Ovary (tissue), 9 donors: ENCODE results near the gene WNT11. TPM values are rescaled to one million over a fixed set of nuclear protein-coding genes. Genes with fewer than 3 reads are reported as not detected.

Experiments used
- DNase-seq, 5 donors: peaks; one replicate each; pipeline ENCODE4 v3.0.0-alpha.2; 2019 to 2020
- H3K27ac ChIP-seq, 2 donors: fragments of 200-600 bp; one replicate each; pipeline versions ENCODE4 v1.5.1 to v1.8.0; 2019 to 2022
- H3K27me3 ChIP-seq: fragments of 200-600 bp; one replicate; pipeline ENCODE4 v1.8.0; 2022
- H3K36me3 ChIP-seq: fragments of 200-600 bp; sonication (generic); one replicate; pipeline ENCODE4 v1.5.1; 2019
- H3K4me1 ChIP-seq: one replicate; pipeline ENCODE4 v1.8.1; 2013; ENCODE audit warnings: mild to moderate bottlenecking, moderate library complexity; ENCODE audit not compliant: insufficient read depth
- H3K4me3 ChIP-seq: fragments of 200-600 bp; sonication (generic); one replicate; pipeline ENCODE4 v1.5.1; 2017
- H3K9me3 ChIP-seq, 2 donors: fragments of 200-600 bp in 1 of 2; sonication (generic) in 1 of 2; one replicate each; pipeline versions ENCODE4 v1.5.1 to v1.8.1; 2013 to 2019; ENCODE audit warnings: mild to moderate bottlenecking in 1 of 2, moderate library complexity in 1 of 2
- EP300 ChIP-seq: sonication (generic); formaldehyde crosslinking; IDR thresholded peaks from one replicate; pipeline ENCODE4 v1.6.1; 2017; ENCODE audit warnings: antibody characterized with exemption
- POLR2A ChIP-seq: fragments of 450-650 bp; IDR thresholded peaks from one replicate; pipeline ENCODE4 v1.6.1; 2017; ENCODE audit warnings: antibody characterized with exemption, mild to moderate bottlenecking, moderate library complexity
- WGBS, 3 donors: extraction: QIAGEN DNeasy Blood & Tissue Kit in 1 of 3; methylation state at CpG; one replicate each; pipeline versions ENCODE4 v1.1.5 to v1.1.7; 2013 to 2017; 5-methylcytosine and 5-hydroxymethylcytosine counted together
- intact Hi-C, 4 donors: fragments of 100-400 bp; cut with DNase I; formaldehyde crosslinking; loops; one replicate each; pipeline versions ENCODE4 v1.11.0 to v1.15.1; 2022 to 2023
- polyA plus RNA-seq, 2 donors: library from polyadenylated mRNA; stranded (reverse); fragments of 200-250 nt in 1 of 2; fragments of 350-450 nt in 1 of 2; fragmentation: Illumina TruSeq in 1 of 2; extraction: RNeasy Lipid Tissue Mini Kit (QIAGEN cat#74804) in 1 of 2; gene quantifications; one replicate each; pipeline ENCODE4 v1.2.3, GENCODE V29; 2013 to 2014
- total RNA-seq, 7 donors: library from RNA; depleted of rRNA in 2 of 7; stranded (reverse); fragments of >200 nt in 2 of 7; fragmentation: NEBNext Ultra II Directional in 3 of 7; extraction: Animal tissue kit (Norgen Biotek cat#: 25700) in 3 of 7; gene quantifications; one replicate each; pipeline versions ENCODE4 v1.1.0 to v1.2.4, GENCODE V29; 2016 to 2023
- TF ChIP-seq, protein P1 (sequence below), 3 donors: fragments of 450-650 bp in 2 of 3; fragments of 200-600 bp in 1 of 3; IDR thresholded peaks; one replicate each; pipeline versions ENCODE4 v1.5.1 to v1.8.0; 2016 to 2022; ENCODE audit warnings: antibody characterized with exemption in 3 of 3, mild to moderate bottlenecking in 1 of 3
- donor health status: DM: no; HTN: no; CAD: no; lungs with moderate emphysema.
- donor health status: DM: no; HTN: no; CAD: no.
- donor health status: Bipolar disorder and iron deficiency.
- donor health status: DM: yes; HTN: yes; CAD: no.
- donor health status: DM: no; HTN: no; CAD: no.
- donor health status: DM: yes; HTN: yes; CAD: no.

Gene WNT11
- total and polyA plus RNA-seq, 9 donors = 1.1 to 16.4 (median 3.5) TPM

DNA sequence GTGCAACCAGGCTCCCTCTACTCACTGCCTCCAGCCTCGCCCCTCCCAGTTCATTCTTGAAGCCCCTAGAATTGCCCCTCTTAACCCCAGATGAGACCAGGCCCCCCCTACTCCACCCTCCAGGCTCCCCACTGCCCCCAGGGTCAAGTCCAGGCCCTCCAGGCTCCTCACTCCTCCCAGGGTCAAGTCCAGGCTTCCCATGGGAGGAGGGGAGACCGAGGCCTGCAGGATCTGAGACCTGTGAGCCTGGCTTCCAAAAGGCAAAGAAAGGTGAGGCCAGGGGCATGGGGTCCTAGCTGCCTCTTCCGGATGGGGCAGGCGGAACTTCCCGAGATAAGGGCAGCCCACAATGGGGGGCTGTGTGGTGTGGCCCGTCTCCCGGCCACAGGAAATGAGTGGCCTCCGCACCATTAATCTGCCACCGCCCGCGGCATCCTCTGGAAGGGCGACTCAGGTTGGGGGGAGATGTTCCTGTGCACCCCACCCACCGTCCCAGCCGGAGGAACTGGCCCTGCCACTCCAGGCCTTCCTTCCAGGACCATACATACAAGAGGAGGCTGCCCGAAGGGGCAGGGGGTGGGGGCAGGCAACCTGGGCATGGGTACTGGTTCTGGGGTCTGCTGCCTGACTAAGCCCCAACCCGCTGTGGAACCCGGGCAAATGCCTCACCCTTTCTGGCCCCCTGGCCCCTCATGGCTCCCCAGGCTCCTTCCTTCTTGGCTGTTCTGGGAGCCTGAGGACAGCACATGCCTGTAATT is 35.1 kb upstream of the WNT11 start:
- 85 to 89% (median 88%) methylated on average over 17 of the region's 17 CpGs for WGBS, 3 donors
- TF ChIP-seq, protein P1, sequence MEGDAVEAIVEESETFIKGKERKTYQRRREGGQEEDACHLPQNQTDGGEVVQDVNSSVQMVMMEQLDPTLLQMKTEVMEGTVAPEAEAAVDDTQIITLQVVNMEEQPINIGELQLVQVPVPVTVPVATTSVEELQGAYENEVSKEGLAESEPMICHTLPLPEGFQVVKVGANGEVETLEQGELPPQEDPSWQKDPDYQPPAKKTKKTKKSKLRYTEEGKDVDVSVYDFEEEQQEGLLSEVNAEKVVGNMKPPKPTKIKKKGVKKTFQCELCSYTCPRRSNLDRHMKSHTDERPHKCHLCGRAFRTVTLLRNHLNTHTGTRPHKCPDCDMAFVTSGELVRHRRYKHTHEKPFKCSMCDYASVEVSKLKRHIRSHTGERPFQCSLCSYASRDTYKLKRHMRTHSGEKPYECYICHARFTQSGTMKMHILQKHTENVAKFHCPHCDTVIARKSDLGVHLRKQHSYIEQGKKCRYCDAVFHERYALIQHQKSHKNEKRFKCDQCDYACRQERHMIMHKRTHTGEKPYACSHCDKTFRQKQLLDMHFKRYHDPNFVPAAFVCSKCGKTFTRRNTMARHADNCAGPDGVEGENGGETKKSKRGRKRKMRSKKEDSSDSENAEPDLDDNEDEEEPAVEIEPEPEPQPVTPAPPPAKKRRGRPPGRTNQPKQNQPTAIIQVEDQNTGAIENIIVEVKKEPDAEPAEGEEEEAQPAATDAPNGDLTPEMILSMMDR (IDR thresholded peaks at IDR 0.05) = no peak
- no peak for TF ChIP-seq EP300
- no peak for TF ChIP-seq POLR2A
- Histone ChIP-seq H3K4me3 (no peak overlapping the region), H3K9me3 (no peaks in the 10 kb centered on the region), H3K4me1 (no peaks in the 10 kb centered on the region), H3K27ac (no peak overlapping the region), H3K27me3 (no peaks in the 10 kb centered on the region), H3K36me3 (no peaks in the 10 kb centered on the region)
- DNase-seq = no peak
- intact Hi-C loops = no loop called here

DNA sequence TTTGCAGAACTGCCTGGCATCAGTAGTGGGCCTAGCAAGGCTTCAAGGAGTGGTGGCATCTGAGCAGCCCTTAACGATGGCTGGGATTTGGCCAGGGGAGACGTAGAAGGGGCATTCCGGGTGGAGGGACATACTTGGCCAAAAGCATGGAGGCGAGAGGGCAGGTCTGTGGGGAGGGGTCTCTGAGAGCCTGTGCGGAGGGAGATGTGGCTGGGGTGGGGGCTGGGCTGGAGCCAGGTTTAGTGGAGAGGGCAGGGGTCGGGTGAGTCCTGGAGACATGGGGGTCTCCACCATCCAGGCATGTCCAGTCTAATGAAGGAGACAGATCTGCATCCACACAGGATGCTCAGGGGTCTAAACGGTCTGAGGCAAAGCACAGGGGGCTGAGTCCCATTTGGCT is 34.4 kb upstream of the WNT11 start:
- Histone ChIP-seq H3K4me3 (no peak overlapping the region), H3K27ac (no peak overlapping the region), H3K4me1 (no peaks in the 10 kb centered on the region), H3K36me3 (no peaks in the 10 kb centered on the region), H3K9me3 (no peaks in the 10 kb centered on the region), H3K27me3 (no peaks in the 10 kb centered on the region)
- intact Hi-C loops = no loop called here
- WGBS, 3 donors = 84 to 88% (median 86%) methylated on average over 7 of the region's 7 CpGs
- TF ChIP-seq EP300 (no peak), POLR2A (no peak)
- TF ChIP-seq, protein P1 (IDR thresholded peaks at IDR 0.05) = no peak
- no peak for DNase-seq

DNA sequence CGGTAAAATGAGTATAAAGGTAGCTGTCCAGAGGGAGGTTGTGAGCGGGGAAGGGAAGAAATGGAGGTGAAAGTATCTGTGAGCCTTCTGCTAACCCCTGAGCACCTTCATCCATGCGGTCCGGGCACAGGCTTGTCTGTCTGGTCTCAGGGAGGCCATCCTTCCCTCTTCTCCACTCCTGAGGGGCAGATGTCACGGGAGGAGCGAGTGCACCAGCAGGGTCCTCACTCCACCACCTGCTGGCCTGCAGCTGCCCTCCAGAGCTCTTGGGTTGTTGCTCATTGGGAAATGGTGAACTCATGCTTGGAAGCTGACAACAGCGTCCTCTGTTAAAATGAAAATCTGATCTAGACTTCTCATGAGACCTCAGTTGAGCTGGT is 33.8 kb upstream of the WNT11 start:
- DNase-seq = no peak
- intact Hi-C loops = no loop called here
- H3K36me3 ChIP-seq = no peaks in the 10 kb centered on the region
- no peak overlapping the region for H3K27ac ChIP-seq
- no peaks in the 10 kb centered on the region for H3K9me3 ChIP-seq
- H3K27me3 ChIP-seq = no peaks in the 10 kb centered on the region
- no peaks in the 10 kb centered on the region for H3K4me1 ChIP-seq
- TF ChIP-seq POLR2A (no peak), EP300 (no peak)
- TF ChIP-seq, protein P1 (IDR thresholded peaks at IDR 0.05) = no peak
- H3K4me3 ChIP-seq = no peak overlapping the region
- 92 to 96% (median 93%) methylated on average over 7 of the region's 7 CpGs for WGBS, 3 donors

DNA sequence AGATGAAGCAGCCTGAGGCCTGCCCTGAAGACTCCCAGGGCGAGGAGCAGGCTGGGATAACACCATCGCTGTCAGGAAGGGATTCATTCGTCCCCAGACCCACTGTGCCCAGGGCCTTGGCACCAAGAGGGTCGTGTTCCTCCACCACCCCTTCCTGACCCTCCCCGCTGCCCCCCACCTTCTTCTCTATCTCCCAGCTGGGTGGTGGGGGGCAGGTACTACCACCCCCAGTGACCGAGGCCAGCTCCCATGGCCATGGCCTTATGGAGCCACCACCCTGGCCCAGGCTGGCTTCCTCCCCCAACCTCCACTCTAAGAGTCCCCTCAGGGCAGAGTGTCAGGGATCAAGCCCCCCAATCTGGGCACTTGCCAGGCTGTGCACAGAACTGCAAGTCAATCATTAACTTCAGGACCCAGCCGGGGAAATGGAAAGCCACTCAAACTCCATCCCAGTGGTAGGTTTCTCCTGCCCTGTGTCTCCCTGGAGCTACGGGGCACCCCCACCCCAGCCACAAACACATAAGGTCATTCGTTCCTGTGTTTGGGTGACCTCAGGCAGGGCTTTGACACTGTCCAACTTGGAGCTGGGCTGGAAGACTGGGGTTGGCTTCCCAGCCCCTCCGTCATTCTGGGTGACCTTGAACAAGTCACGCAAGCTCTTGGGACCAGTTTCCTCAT is 33.3 kb upstream of the WNT11 start:
- no peaks in the 10 kb centered on the region for H3K4me1 ChIP-seq
- no peaks in the 10 kb centered on the region for H3K36me3 ChIP-seq
- TF ChIP-seq POLR2A = no peak
- TF ChIP-seq, protein P1 (IDR thresholded peaks at IDR 0.05) = no peak
- TF ChIP-seq EP300 = no peak
- no peaks in the 10 kb centered on the region for H3K9me3 ChIP-seq
- no peaks in the 10 kb centered on the region for H3K27me3 ChIP-seq
- intact Hi-C loops = no loop called here
- DNase-seq = no peak
- H3K27ac ChIP-seq = no peak overlapping the region
- 87 to 93% (median 88%) methylated on average over 11 of the region's 11 CpGs for WGBS, 3 donors
- H3K4me3 ChIP-seq = no peak overlapping the region
